ENCODE results near the gene CCM2.

CCM2 gene

GRCh38 chr7:45064047-45064725, 64.2 kb downstream of the CCM2 start:
- no peak overlapping the region for H3K4me2 ChIP-seq (ENCODE audit: low read length)
- TF ChIP-seq, protein P1, sequence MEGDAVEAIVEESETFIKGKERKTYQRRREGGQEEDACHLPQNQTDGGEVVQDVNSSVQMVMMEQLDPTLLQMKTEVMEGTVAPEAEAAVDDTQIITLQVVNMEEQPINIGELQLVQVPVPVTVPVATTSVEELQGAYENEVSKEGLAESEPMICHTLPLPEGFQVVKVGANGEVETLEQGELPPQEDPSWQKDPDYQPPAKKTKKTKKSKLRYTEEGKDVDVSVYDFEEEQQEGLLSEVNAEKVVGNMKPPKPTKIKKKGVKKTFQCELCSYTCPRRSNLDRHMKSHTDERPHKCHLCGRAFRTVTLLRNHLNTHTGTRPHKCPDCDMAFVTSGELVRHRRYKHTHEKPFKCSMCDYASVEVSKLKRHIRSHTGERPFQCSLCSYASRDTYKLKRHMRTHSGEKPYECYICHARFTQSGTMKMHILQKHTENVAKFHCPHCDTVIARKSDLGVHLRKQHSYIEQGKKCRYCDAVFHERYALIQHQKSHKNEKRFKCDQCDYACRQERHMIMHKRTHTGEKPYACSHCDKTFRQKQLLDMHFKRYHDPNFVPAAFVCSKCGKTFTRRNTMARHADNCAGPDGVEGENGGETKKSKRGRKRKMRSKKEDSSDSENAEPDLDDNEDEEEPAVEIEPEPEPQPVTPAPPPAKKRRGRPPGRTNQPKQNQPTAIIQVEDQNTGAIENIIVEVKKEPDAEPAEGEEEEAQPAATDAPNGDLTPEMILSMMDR (IDR thresholded peaks at IDR 0.05) = no peak
- peaks cover 3% of the 10 kb centered on the region for H3K4me1 ChIP-seq
- no peak overlapping the region for H3K27ac ChIP-seq
- H3K9ac ChIP-seq = no peak overlapping the region
- H3K4me3 ChIP-seq (ENCODE audit: low read depth, low read length) = no peak overlapping the region
- H3K36me3 ChIP-seq (ENCODE audit: control insufficient read depth, insufficient read depth, low read length) = no peaks in the 10 kb centered on the region
- peaks cover 18% of the 10 kb centered on the region for H3K79me2 ChIP-seq
- H3K27me3 ChIP-seq (ENCODE audit: control insufficient read depth, insufficient read depth, low read length) = no peaks in the 10 kb centered on the region
- no peak overlapping the region for H2AFZ ChIP-seq
- no peaks in the 10 kb centered on the region for H3K9me3 ChIP-seq (ENCODE audit: control insufficient read depth, low read length)

GRCh38 chr7:45065031-45065995, 65.3 kb downstream of the CCM2 start:
- Histone ChIP-seq H2AFZ (no peak overlapping the region), H3K27me3 (ENCODE audit: control insufficient read depth, insufficient read depth, low read length) (no peaks in the 10 kb centered on the region), H3K4me1 (peaks cover 3% of the 10 kb centered on the region), H3K27ac (no peak overlapping the region), H3K79me2 (peaks cover 18% of the 10 kb centered on the region), H3K4me3 (ENCODE audit: low read depth, low read length) (no peak overlapping the region), H3K9ac (no peak overlapping the region), H3K4me2 (ENCODE audit: low read length) (no peak overlapping the region), H3K36me3 (ENCODE audit: control insufficient read depth, insufficient read depth, low read length) (no peaks in the 10 kb centered on the region), H3K9me3 (ENCODE audit: control insufficient read depth, low read length) (no peaks in the 10 kb centered on the region)
- TF ChIP-seq, protein P1 (IDR thresholded peaks at IDR 0.05) = no peak

DNA sequence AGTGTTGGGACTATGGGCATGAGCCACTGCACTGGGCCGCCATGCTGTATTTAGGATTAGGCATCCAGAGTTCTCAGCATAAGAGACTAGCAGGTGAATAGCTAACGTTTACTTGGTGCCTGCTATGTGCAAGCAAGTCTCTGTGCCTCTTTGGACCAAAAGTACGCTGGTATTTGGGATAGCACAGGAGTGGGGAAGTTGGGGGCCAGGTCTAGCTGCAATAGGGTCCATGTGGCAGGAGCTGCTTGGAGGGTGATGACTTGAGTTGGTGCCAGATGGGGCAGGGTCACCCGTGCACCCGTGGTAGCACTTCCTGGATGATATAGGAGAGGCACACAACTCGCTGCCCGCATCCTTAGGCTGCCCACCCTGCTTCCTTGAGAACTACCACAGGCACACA, 66.4 kb downstream of the CCM2 start:
- Histone ChIP-seq H2AFZ (no peak overlapping the region), H3K4me1 (peaks cover 3% of the 10 kb centered on the region), H3K36me3 (ENCODE audit: control insufficient read depth, insufficient read depth, low read length) (no peaks in the 10 kb centered on the region), H3K27me3 (ENCODE audit: control insufficient read depth, insufficient read depth, low read length) (no peaks in the 10 kb centered on the region), H3K9ac (no peak overlapping the region), H3K27ac (no peak overlapping the region), H3K9me3 (ENCODE audit: control insufficient read depth, low read length) (no peaks in the 10 kb centered on the region), H3K4me3 (ENCODE audit: low read depth, low read length) (no peak overlapping the region), H3K79me2 (peaks cover 18% of the 10 kb centered on the region), H3K4me2 (ENCODE audit: low read length) (no peak overlapping the region)
- TF ChIP-seq, protein P1 (IDR thresholded peaks at IDR 0.05) = no peak

- TF ChIP-seq, protein P1 (IDR thresholded peaks at IDR 0.05) = no peak
- Histone ChIP-seq H3K27ac (no peak overlapping the region), H2AFZ (no peak overlapping the region), H3K4me3 (ENCODE audit: low read depth, low read length) (no peak overlapping the region), H3K9me3 (ENCODE audit: control insufficient read depth, low read length) (no peaks in the 10 kb centered on the region), H3K79me2 (peaks cover 18% of the 10 kb centered on the region), H3K27me3 (ENCODE audit: control insufficient read depth, insufficient read depth, low read length) (no peaks in the 10 kb centered on the region), H3K4me1 (no peaks in the 10 kb centered on the region), H3K9ac (no peak overlapping the region), H3K4me2 (ENCODE audit: low read length) (no peak overlapping the region), H3K36me3 (ENCODE audit: control insufficient read depth, insufficient read depth, low read length) (no peaks in the 10 kb centered on the region)
Measured at GRCh38 chr7:45067582-45067981, 67.6 kb downstream of the CCM2 start.

All from parathyroid adenoma (tissue), 2 donors.